SK-N-MC (cell line): ENCODE measurements around the gene GPATCH2.

Experiments used
- EZH2 ChIP-seq: fragments of 200-600 bp; sonication (generic); IDR thresholded peaks from one replicate; pipeline ENCODE4 v1.6.1; 2017; ENCODE audit warnings: antibody characterized with exemption
- FOXP2 ChIP-seq: optimal IDR thresholded peaks from 2 replicates; pipeline ENCODE3; 2011; ENCODE audit warnings: mild to moderate bottlenecking, moderate library complexity; ENCODE audit not compliant: insufficient read depth; ENCODE audit errors: extremely low read length, control extremely low read depth
- POLR2AphosphoS5 ChIP-seq: IDR thresholded peaks from 2 replicates; pipeline ENCODE4 v1.6.1; 2012; ENCODE audit warnings: mild to moderate bottlenecking, low read depth, low read length, borderline replicate concordance

GRCh38 chr1:217393896-217394295 is 237.0 kb downstream of the GPATCH2 start:
- TF ChIP-seq FOXP2 (no peak), EZH2 (no peak), POLR2AphosphoS5 (no peak)
